HCT116 (cell line): ENCODE measurements around the gene KCNIP4. TPM values are rescaled to one million over a fixed set of nuclear protein-coding genes. Genes with fewer than 3 reads are reported as not detected.

Experiments
- ATAC-seq: fragments of 200-7000 bp; cut with Tn5 transposase; 2 replicates; pipeline ENCODE4 v1.9.1; 2020; ENCODE audit warnings: mild to moderate bottlenecking, moderate library complexity
- BruUV-seq: library from RNA; stranded (reverse); fragments of 400-500 nt; replicated peaks from 2 replicates; lab custom pipeline; 2021; lab: Mats Ljungman, UMichigan
- CTCF ChIA-PET: fragments of 300-600 bp; sonication (Branson Sonifier 250); formaldehyde crosslinking; loops from one replicate; lab custom pipeline; 2021; ENCODE audit warnings: antibody characterized with exemption; lab: Charles Lee
- POLR2A ChIA-PET: fragments of 300-600, 350-600 bp; sonication (Branson Sonifier 250); formaldehyde crosslinking; loops from one replicate; lab custom pipeline; 2021; ENCODE audit warnings: antibody characterized with exemption; lab: Charles Lee
- RAD21 ChIA-PET, 2 experiments: fragments of 300-600 bp; sonication (Branson Sonifier 250); formaldehyde crosslinking; loops; one replicate each; lab custom pipeline; 2023; ENCODE audit warnings: low total read pairs in 2 of 2; ENCODE audit not compliant: uncharacterized antibody in 2 of 2, unreplicated experiment in 2 of 2, low non-redundant PET in 1 of 2; lab: Charles Lee
- DNase-seq: peaks from one replicate; pipeline ENCODE4 v3.0.0-alpha.2; 2010; ENCODE audit warnings: low read depth, low spot score
- H2AFZ ChIP-seq: fragments of 200-600 bp; shearing (Covaris generic), sonication (generic); 2 replicates; pipeline ENCODE4 v1.6.1; 2017; ENCODE audit warnings: low read depth, mixed run types, mixed read lengths, antibody characterized with exemption, low read length; ENCODE audit not compliant: poor library complexity, severe bottlenecking
- H3K27ac ChIP-seq: 2 replicates; pipeline ENCODE4 v1.5.1; 2012; ENCODE audit warnings: low read depth, low read length
- H3K27me3 ChIP-seq: fragments of 200-600 bp; sonication (generic); 2 replicates; pipeline ENCODE4 v1.6.1; 2016; ENCODE audit warnings: mixed run types, low read length, mixed read lengths; ENCODE audit not compliant: insufficient read depth
- H3K36me3 ChIP-seq, 2 experiments: fragments of 200-500 bp in 1 of 2; fragments of 200-600 bp in 1 of 2; sonication (Bioruptor generic) in 1 of 2; sonication (generic) in 1 of 2; 2 replicates each; pipeline versions ENCODE4 v1.5.1 to v1.6.1; 2014 to 2016; ENCODE audit warnings: low read length in 2 of 2, inconsistent platforms in 1 of 2, mixed read lengths in 1 of 2, mixed run types in 1 of 2; ENCODE audit not compliant: insufficient read depth in 2 of 2, control insufficient read depth in 1 of 2
- H3K4me1 ChIP-seq, 2 experiments: fragments of 200-600 bp in 1 of 2; sonication (generic) in 1 of 2; 2 replicates each; pipeline versions ENCODE4 v1.5.1 to v1.6.1; 2012 to 2017; ENCODE audit warnings: low read length in 2 of 2, inconsistent platforms in 1 of 2, mild to moderate bottlenecking in 1 of 2, mixed read lengths in 1 of 2, mixed run types in 1 of 2, moderate library complexity in 1 of 2; ENCODE audit not compliant: insufficient read depth in 2 of 2, control insufficient read depth in 1 of 2
- H3K4me2 ChIP-seq: fragments of 200-600 bp; sonication (generic); 2 replicates; pipeline ENCODE4 v1.6.1; 2017; ENCODE audit warnings: mixed run types, low read length, mixed read lengths
- H3K4me3 ChIP-seq, 2 experiments: fragments of 200-600 bp in 1 of 2; sonication (generic) in 1 of 2; replicated peaks in 1 of 2; 2 replicates each; pipeline ENCODE4 v1.5.1; 2011 to 2016; ENCODE audit warnings: low read length in 2 of 2, control low read depth in 1 of 2, low read depth in 1 of 2, mild to moderate bottlenecking in 1 of 2, mixed read lengths in 1 of 2, mixed run types in 1 of 2
- H3K79me2 ChIP-seq: fragments of 200-600 bp; sonication (generic); 2 replicates; pipeline ENCODE4 v1.6.1; 2017; ENCODE audit warnings: mild to moderate bottlenecking, mixed run types, low read length, moderate library complexity, mixed read lengths; ENCODE audit not compliant: insufficient read depth
- H3K9ac ChIP-seq: fragments of 200-600 bp; sonication (generic); 2 replicates; pipeline ENCODE4 v1.6.1; 2016; ENCODE audit warnings: low read length, mixed read lengths
- H3K9me2 ChIP-seq: fragments of 200-600 bp; sonication (generic), shearing (Covaris generic); 2 replicates; pipeline ENCODE4 v1.6.1; 2017; ENCODE audit warnings: mixed run types, mild to moderate bottlenecking, moderate library complexity; ENCODE audit not compliant: insufficient read depth
- H3K9me3 ChIP-seq, 2 experiments: fragments of 200-500 bp in 1 of 2; fragments of 200-600 bp in 1 of 2; sonication (Bioruptor generic) in 1 of 2; sonication (generic) in 1 of 2; 2 replicates each; pipeline ENCODE4 v1.6.1; 2014 to 2017; ENCODE audit warnings: low read length in 2 of 2, mixed read lengths in 2 of 2, inconsistent platforms in 1 of 2, low read depth in 1 of 2, mild to moderate bottlenecking in 1 of 2, mixed run types in 1 of 2, moderate library complexity in 1 of 2; ENCODE audit not compliant: control insufficient read depth in 1 of 2, insufficient read depth in 1 of 2
- H4K20me1 ChIP-seq: fragments of 200-600 bp; sonication (generic), shearing (Covaris generic); 2 replicates; pipeline ENCODE4 v1.6.1; 2017; ENCODE audit warnings: mixed run types, mild to moderate bottlenecking, moderate library complexity; ENCODE audit not compliant: insufficient read depth
- CBX3 ChIP-seq: IDR thresholded peaks from 2 replicates; pipeline ENCODE4 v1.6.1; 2012; ENCODE audit warnings: low read depth
- CEBPB ChIP-seq: IDR thresholded peaks from 2 replicates; pipeline ENCODE4 v1.6.1; 2012; ENCODE audit warnings: low read depth
- EZH2 ChIP-seq: fragments of 200-600 bp; sonication (generic); IDR thresholded peaks from 2 replicates; pipeline ENCODE4 v1.6.1; 2017; ENCODE audit warnings: antibody characterized with exemption, mixed run types
- EZH2phosphoT487 ChIP-seq: fragments of 200-600 bp; IDR thresholded peaks from 2 replicates; pipeline ENCODE4 v1.6.1; 2018; ENCODE audit warnings: antibody characterized with exemption, borderline replicate concordance
- JUND ChIP-seq: IDR thresholded peaks from 2 replicates; pipeline ENCODE4 v1.6.1; 2012
- POLR2AphosphoS5 ChIP-seq: IDR thresholded peaks from 2 replicates; pipeline ENCODE4 v1.6.1; 2011; ENCODE audit warnings: mild to moderate bottlenecking, low read depth, low read length, moderate library complexity
- SP1 ChIP-seq: IDR thresholded peaks from 2 replicates; pipeline ENCODE4 v1.6.1; 2012; ENCODE audit warnings: low read depth
- SRF ChIP-seq: IDR thresholded peaks from 2 replicates; pipeline ENCODE4 v1.6.1; 2012; ENCODE audit warnings: low read depth
- ZFX ChIP-seq: fragments of 450-650 bp; IDR thresholded peaks from 2 replicates; pipeline ENCODE4 v1.6.1; 2017
- intact Hi-C: fragments of 100-400 bp; cut with micrococcal nuclease; formaldehyde crosslinking; loops from 2 replicates; pipeline ENCODE4 v1.10.0; 2022
- total RNA-seq: library from RNA; stranded (reverse); gene quantifications from one replicate; pipeline ENCODE4 v1.2.1, GENCODE V29; 2021; ENCODE audit not compliant: unreplicated experiment
- TF ChIP-seq, protein P1 (sequence below): IDR thresholded peaks from 2 replicates; pipeline ENCODE4 v1.6.1; 2012; ENCODE audit warnings: low read depth
- TF ChIP-seq, protein P2 (sequence below): IDR thresholded peaks from 2 replicates; pipeline ENCODE4 v1.6.1; 2012

Gene KCNIP4
- total RNA-seq, 1 experiment from 2014 or later, result not detected

DNA sequence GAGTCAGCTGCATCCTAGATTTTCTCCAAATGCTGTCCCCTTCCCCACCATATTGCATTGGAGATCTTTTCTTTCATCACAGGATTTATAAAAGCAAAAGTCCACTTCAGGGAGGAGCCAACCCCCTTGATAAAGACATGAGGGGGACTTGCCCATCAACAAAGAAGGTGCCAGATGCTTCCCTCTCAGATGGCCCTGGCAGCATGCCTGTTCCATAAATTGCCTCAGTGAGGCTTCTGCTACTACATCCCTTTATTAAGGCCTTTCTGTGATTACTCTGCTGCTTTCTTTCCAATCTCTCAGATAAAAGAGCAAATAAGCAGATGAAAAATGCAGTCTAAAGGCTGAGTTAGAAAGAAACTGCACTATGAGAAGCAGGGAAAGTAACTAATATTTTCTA is 736.7 kb downstream of the KCNIP4 start:
- intact Hi-C loops, result no loop called here
- Histone ChIP-seq H3K36me3 (no peaks in the 10 kb centered on the region), H3K4me2 (no peak overlapping the region), H3K79me2 (no peaks in the 10 kb centered on the region), H3K9ac (no peak overlapping the region), H4K20me1 (no peaks in the 10 kb centered on the region), H2AFZ (no peak overlapping the region), H3K27ac (no peak overlapping the region), H3K9me3 (peaks cover 11% of the 10 kb centered on the region in 2 experiments; a peak in 2 of 4 replicates), H3K4me3 (no peak overlapping the region), H3K4me1 (no peaks in the 10 kb centered on the region), H3K9me2 (no peaks in the 10 kb centered on the region), H3K27me3 (no peaks in the 10 kb centered on the region)
- ChIA-PET POLR2A (no interaction called here), CTCF (no interaction called here), RAD21 (no interaction called here)
- DNase-seq (no peak), ATAC-seq (no peak)
- TF ChIP-seq, protein P1, sequence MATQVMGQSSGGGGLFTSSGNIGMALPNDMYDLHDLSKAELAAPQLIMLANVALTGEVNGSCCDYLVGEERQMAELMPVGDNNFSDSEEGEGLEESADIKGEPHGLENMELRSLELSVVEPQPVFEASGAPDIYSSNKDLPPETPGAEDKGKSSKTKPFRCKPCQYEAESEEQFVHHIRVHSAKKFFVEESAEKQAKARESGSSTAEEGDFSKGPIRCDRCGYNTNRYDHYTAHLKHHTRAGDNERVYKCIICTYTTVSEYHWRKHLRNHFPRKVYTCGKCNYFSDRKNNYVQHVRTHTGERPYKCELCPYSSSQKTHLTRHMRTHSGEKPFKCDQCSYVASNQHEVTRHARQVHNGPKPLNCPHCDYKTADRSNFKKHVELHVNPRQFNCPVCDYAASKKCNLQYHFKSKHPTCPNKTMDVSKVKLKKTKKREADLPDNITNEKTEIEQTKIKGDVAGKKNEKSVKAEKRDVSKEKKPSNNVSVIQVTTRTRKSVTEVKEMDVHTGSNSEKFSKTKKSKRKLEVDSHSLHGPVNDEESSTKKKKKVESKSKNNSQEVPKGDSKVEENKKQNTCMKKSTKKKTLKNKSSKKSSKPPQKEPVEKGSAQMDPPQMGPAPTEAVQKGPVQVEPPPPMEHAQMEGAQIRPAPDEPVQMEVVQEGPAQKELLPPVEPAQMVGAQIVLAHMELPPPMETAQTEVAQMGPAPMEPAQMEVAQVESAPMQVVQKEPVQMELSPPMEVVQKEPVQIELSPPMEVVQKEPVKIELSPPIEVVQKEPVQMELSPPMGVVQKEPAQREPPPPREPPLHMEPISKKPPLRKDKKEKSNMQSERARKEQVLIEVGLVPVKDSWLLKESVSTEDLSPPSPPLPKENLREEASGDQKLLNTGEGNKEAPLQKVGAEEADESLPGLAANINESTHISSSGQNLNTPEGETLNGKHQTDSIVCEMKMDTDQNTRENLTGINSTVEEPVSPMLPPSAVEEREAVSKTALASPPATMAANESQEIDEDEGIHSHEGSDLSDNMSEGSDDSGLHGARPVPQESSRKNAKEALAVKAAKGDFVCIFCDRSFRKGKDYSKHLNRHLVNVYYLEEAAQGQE, result no peak
- no peak for TF ChIP-seq JUND
- TF ChIP-seq CBX3, result no peak
- no TSS peak for BruUV-seq

DNA sequence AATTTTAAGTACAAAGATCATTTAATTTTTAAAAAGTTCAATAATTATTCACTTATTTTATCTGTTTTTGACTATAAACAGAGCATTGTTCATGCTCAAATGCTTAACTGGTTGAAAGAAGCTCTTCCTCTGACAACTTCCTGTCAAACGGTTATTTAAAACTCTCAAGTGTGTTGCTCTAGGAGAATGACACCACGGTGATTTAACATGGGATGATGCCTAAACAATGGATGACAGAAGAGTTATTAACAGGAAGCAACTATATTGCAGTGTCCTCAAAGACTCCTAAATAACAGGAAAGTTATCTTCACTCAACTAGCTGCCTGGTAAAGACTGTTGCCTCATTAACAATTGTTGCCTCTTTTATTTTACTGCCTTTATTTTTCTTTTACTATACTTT is 738.7 kb downstream of the KCNIP4 start:
- H3K4me2 ChIP-seq, result no peak overlapping the region
- ATAC-seq, result no peak
- intact Hi-C loops, result no loop called here

More for the DNA sequence above, 738.7 kb downstream of the KCNIP4 start:
- CTCF ChIA-PET, result no interaction called here
- Histone ChIP-seq H3K9me2 (no peaks in the 10 kb centered on the region), H3K4me1 (no peaks in the 10 kb centered on the region), H3K36me3 (no peaks in the 10 kb centered on the region)
- TF ChIP-seq, protein P2, sequence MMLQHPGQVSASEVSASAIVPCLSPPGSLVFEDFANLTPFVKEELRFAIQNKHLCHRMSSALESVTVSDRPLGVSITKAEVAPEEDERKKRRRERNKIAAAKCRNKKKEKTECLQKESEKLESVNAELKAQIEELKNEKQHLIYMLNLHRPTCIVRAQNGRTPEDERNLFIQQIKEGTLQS, result no peak
- TF ChIP-seq ZFX (no peak), POLR2AphosphoS5 (no peak), JUND (no peak), SRF (no peak), SP1 (no peak), CEBPB (no peak), EZH2 (no peak), EZH2phosphoT487 (no peak)
- TF ChIP-seq, protein P1, result no peak
- TF ChIP-seq, all 23 proteins: peak for 0
- Histone ChIP-seq H2AFZ (no peak overlapping the region), H3K4me3 (no peak overlapping the region), H4K20me1 (no peaks in the 10 kb centered on the region), H3K9ac (no peak overlapping the region), H3K27ac (no peak overlapping the region), H3K9me3 (peaks cover under 1 to 20% of the 10 kb centered on the region in 2 experiments; a peak in 2 of 4 replicates), H3K79me2 (no peaks in the 10 kb centered on the region), H3K27me3 (no peaks in the 10 kb centered on the region)
- BruUV-seq, result no TSS peak
- no peak for DNase-seq
- ChIA-PET RAD21 (no interaction called here), POLR2A (no interaction called here)
